Measurements from ENCODE around the gene TENT5C.
A peak's percentile ranks its signal among the peaks of the same experiment; 100 is the strongest.
"Not testable (repeated sequence)": the region's sequence is repeated elsewhere in the genome, so short reads cannot be mapped to it uniquely, and the experiment has no call there.

Gene TENT5C

GRCh38 chr1:117605774-117606648 lies at the start of gene TENT5C:
Gene TENT5C (plus strand): TSS chr1:117606048. CDS start chr1:117622869, 16,821 bp downstream.
- peak; percentile 98 for DNase-seq

GRCh38 chr1:117556341-117556740 lies 49.5 kb upstream of the TENT5C start:
- DNase-seq: no peak

GRCh38 chr1:117556976-117557375 lies 48.9 kb upstream of the TENT5C start:
- DNase-seq: no peak

- DNase-seq: not testable (repeated sequence)
Observed at GRCh38 chr1:117558451-117558850, 47.4 kb upstream of the TENT5C start.

GRCh38 chr1:117559139-117559538 lies 46.7 kb upstream of the TENT5C start:
- no peak for DNase-seq

- no peak for DNase-seq
Observed at GRCh38 chr1:117559985-117560384, 45.9 kb upstream of the TENT5C start.

- no peak for DNase-seq
Observed at GRCh38 chr1:117561071-117561470, 44.8 kb upstream of the TENT5C start.

- DNase-seq: no peak
Observed at GRCh38 chr1:117561551-117561950, 44.3 kb upstream of the TENT5C start.

- DNase-seq: no peak
Observed at GRCh38 chr1:117562581-117563491, 43.0 kb upstream of the TENT5C start.

- DNase-seq: no peak
Observed at GRCh38 chr1:117563492-117563875, 42.4 kb upstream of the TENT5C start.

GRCh38 chr1:117564227-117565075 lies 41.4 kb upstream of the TENT5C start:
- peak; percentile 5 for DNase-seq

GRCh38 chr1:117565076-117565556 lies 40.7 kb upstream of the TENT5C start:
- no peak for DNase-seq

- DNase-seq: peak; percentile 53
Observed at GRCh38 chr1:117565745-117566455, 39.9 kb upstream of the TENT5C start.

- no peak for DNase-seq
Observed at GRCh38 chr1:117566556-117566955, 39.3 kb upstream of the TENT5C start.

GRCh38 chr1:117567435-117567834 lies 38.4 kb upstream of the TENT5C start:
- DNase-seq: no peak

GRCh38 chr1:117567976-117568375 lies 37.9 kb upstream of the TENT5C start:
- no peak for DNase-seq

GRCh38 chr1:117568999-117569398 lies 36.8 kb upstream of the TENT5C start:
- no peak for DNase-seq

- peak; percentile 24 for DNase-seq
Observed at GRCh38 chr1:117569856-117570255, 36.0 kb upstream of the TENT5C start.

GRCh38 chr1:117570988-117571409 lies 34.8 kb upstream of the TENT5C start:
- DNase-seq: no peak

- DNase-seq: no peak
Observed at GRCh38 chr1:117571496-117571895, 34.4 kb upstream of the TENT5C start.

- no peak for DNase-seq
Observed at GRCh38 chr1:117572546-117572945, 33.3 kb upstream of the TENT5C start.
